ENCODE measurements around the gene SUB1. TPM values are rescaled to one million over a fixed set of nuclear protein-coding genes. Genes with fewer than 3 reads are reported as not detected.

Gene SUB1
- total RNA-seq, 1 experiment from 2014 or later: 334 TPM

DNA sequence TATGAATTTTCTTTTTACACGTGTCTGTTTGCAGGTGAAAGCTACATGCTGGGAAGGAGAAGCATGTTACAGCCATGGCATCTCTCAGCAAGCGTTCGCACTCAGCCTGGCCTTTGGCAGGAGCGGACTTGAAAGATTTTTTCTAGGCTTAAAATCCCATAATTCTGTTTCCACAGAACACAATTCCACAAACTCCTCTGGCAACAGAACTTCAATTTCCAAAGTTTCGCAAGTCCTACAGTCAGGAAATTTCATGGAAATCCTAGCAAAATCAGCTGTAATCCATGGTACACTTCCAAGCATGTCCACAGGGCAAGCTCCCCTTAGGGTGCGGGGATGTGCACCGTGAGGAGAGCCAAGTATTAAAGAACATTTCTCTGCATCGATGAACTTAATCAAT, 35.9 kb downstream of the SUB1 start:
- DNase-seq: no peak
- Mint-ChIP-seq H3K36me3 (ENCODE audit: insufficient read depth, unreplicated experiment) (no peaks in the 10 kb centered on the region), H3K27ac (ENCODE audit: unreplicated experiment) (no peak overlapping the region), H3K4me1 (ENCODE audit: low read depth, unreplicated experiment) (no peaks in the 10 kb centered on the region), H3K9me3 (ENCODE audit: low read depth, unreplicated experiment) (no peaks in the 10 kb centered on the region), H3K4me3 (ENCODE audit: low read depth, unreplicated experiment) (no peak overlapping the region), H3K27me3 (ENCODE audit: unreplicated experiment) (peaks cover 19% of the 10 kb centered on the region)
- CTCF ChIA-PET: interaction anchor here (0.5 kb wide), 1 partner anchor 84 kb away, joined by 6 read pairs; no protein-coding TSS in a partner anchor
- no TSS peak for BruUV-seq (replicated peaks)
- TF ChIP-seq CTCF (IDR thresholded peaks at IDR 0.05; ENCODE audit: unreplicated experiment): no peak
- intact Hi-C loops (cut with micrococcal nuclease; ENCODE audit: unreplicated experiment): loop anchor here (10.0 kb wide), 2 partner anchors 684 to 804 kb away; no protein-coding TSS in a partner anchor

- Mint-ChIP-seq H3K4me1 (ENCODE audit: low read depth, unreplicated experiment) (no peaks in the 10 kb centered on the region), H3K9me3 (ENCODE audit: low read depth, unreplicated experiment) (no peaks in the 10 kb centered on the region), H3K27me3 (ENCODE audit: unreplicated experiment) (peaks cover 19% of the 10 kb centered on the region), H3K4me3 (ENCODE audit: low read depth, unreplicated experiment) (no peak overlapping the region), H3K36me3 (ENCODE audit: insufficient read depth, unreplicated experiment) (no peaks in the 10 kb centered on the region), H3K27ac (ENCODE audit: unreplicated experiment) (no peak overlapping the region)
- BruUV-seq (replicated peaks): no TSS peak
- no peak for DNase-seq
- intact Hi-C loops (cut with micrococcal nuclease; ENCODE audit: unreplicated experiment): loop anchor here (5.0 to 10.0 kb wide), 3 partner anchors 82 to 800 kb away; no protein-coding TSS in a partner anchor
- CTCF ChIA-PET: no interaction called here
- TF ChIP-seq CTCF (IDR thresholded peaks at IDR 0.05; ENCODE audit: unreplicated experiment): no peak
Observed at GRCh38 chr5:32625106-32625505, 39.7 kb downstream of the SUB1 start.

DNA sequence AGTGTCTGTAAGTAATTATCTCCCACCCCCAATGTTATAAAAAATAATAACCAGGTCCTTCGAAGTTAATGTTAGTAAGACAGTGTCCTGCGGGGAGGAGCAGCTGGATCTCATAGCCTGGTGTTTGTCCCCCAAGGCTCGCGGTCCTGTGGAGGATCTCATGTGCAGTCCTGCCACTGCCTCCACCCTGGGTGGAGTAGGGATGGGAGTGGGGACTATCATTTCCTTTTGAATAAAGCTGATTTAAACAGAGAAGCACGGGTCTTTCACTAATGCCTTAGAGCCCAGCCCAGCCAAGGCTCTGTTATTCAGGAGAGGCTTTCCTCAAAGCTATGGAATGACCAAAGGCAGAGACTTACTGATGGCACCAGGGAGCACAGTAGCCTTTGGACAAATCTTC, 40.2 kb downstream of the SUB1 start:
- H3K27me3 Mint-ChIP-seq (ENCODE audit: unreplicated experiment): peaks cover 19% of the 10 kb centered on the region
- H3K4me1 Mint-ChIP-seq (ENCODE audit: low read depth, unreplicated experiment): no peaks in the 10 kb centered on the region
- no peaks in the 10 kb centered on the region for H3K36me3 Mint-ChIP-seq (ENCODE audit: insufficient read depth, unreplicated experiment)
- no TSS peak for BruUV-seq (replicated peaks)
- CTCF ChIA-PET: no interaction called here
- intact Hi-C loops (cut with micrococcal nuclease; ENCODE audit: unreplicated experiment): loop anchor here (5.0 to 10.0 kb wide), 3 partner anchors 82 to 799 kb away; no protein-coding TSS in a partner anchor
- no peak overlapping the region for H3K27ac Mint-ChIP-seq (ENCODE audit: unreplicated experiment)
- H3K9me3 Mint-ChIP-seq (ENCODE audit: low read depth, unreplicated experiment): no peaks in the 10 kb centered on the region
- TF ChIP-seq CTCF (IDR thresholded peaks at IDR 0.05; ENCODE audit: unreplicated experiment): no peak
- no peak overlapping the region for H3K4me3 Mint-ChIP-seq (ENCODE audit: low read depth, unreplicated experiment)
- no peak for DNase-seq

DNA sequence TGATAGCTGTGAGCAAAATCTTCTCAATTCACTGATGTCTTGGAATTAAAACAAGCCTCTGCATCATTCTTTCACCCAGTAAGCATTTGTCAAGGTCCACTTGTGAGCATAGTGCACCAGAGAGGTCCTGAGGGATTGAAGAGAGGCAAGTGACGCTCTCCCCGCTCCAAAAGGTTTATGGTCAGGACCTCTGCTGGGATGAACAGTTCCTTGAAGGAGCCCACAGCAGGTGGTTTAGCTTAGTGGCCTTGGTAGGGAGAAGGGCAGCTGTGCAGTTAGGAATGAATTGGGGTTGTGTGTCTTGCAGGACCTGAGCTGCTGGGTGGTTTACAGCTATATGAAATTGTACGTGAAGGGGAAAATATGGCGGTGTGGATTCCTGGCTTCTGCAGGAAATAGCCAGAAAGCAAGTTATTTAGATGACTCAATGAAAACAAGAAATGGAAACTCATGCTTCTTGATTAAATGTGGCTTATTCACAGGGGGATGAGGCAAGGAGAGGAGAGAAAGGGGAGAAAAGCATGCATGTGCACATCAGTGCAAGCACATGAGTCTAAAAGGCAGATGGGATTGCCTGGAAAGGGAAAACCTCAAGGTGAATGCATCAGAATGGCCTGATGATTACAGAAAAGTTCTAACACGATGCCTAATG, 42.0 kb downstream of the SUB1 start:
- no peak for TF ChIP-seq CTCF (IDR thresholded peaks at IDR 0.05; ENCODE audit: unreplicated experiment)
- Mint-ChIP-seq H3K36me3 (ENCODE audit: insufficient read depth, unreplicated experiment) (no peaks in the 10 kb centered on the region), H3K4me1 (ENCODE audit: low read depth, unreplicated experiment) (no peaks in the 10 kb centered on the region), H3K4me3 (ENCODE audit: low read depth, unreplicated experiment) (no peak overlapping the region), H3K27ac (ENCODE audit: unreplicated experiment) (no peak overlapping the region), H3K27me3 (ENCODE audit: unreplicated experiment) (peaks cover 10% of the 10 kb centered on the region), H3K9me3 (ENCODE audit: low read depth, unreplicated experiment) (no peaks in the 10 kb centered on the region)
- CTCF ChIA-PET: interaction anchor here (0.6 to 0.7 kb wide), 2 partner anchors 13 to 81 kb away, joined by 3 to 5 read pairs; no protein-coding TSS in a partner anchor
- DNase-seq: no peak
- BruUV-seq (replicated peaks): no TSS peak
- intact Hi-C loops (cut with micrococcal nuclease; ENCODE audit: unreplicated experiment): loop anchor here (1.0 to 10.0 kb wide), 4 partner anchors 80 to 797 kb away; no protein-coding TSS in a partner anchor
